SK-N-SH (cell line): Measurements from ENCODE around the gene GOLGA8S. TPM values are rescaled to one million over a fixed set of nuclear protein-coding genes. Genes with fewer than 3 reads are reported as not detected.
"Not testable (repeated sequence)": the region's sequence is repeated elsewhere in the genome, so short reads cannot be mapped to it uniquely, and the experiment has no call there.

ENCODE experiments used
- CTCF ChIA-PET: fragments of 300-600, 350-600 bp; formaldehyde crosslinking; extraction: SDS; loops from one replicate; lab custom pipeline; 2021; lab: Yijun Ruan, JAX
- POLR2A ChIA-PET: fragments of 350-600 bp; sonication (Branson Sonifier 250); formaldehyde crosslinking; extraction: SDS; loops from one replicate; lab custom pipeline; 2020; ENCODE audit warnings: antibody characterized with exemption, inconsistent platforms; lab: Yijun Ruan, JAX
- DNase-seq: peaks from one replicate; pipeline ENCODE4 v3.0.0; 2012
- H2AFZ ChIP-seq: fragments of 200-600 bp; sonication (generic); 2 replicates; pipeline ENCODE4 v1.8.1; 2016; ENCODE audit warnings: antibody characterized with exemption, mild to moderate bottlenecking, low read depth
- H3F3A ChIP-seq: fragments of 200-600 bp; sonication (generic); replicated peaks from 2 replicates; pipeline ENCODE3; 2016; ENCODE audit warnings: antibody characterized with exemption, mild to moderate bottlenecking; ENCODE audit not compliant: insufficient read depth
- H3K27ac ChIP-seq, 2 experiments: fragments of 200-500 bp in 1 of 2; fragments of 200-600 bp in 1 of 2; sonication (Bioruptor generic) in 1 of 2; sonication (generic), shearing (Covaris generic) in 1 of 2; 2 replicates each; pipeline versions ENCODE4 v1.5.1 to v1.6.1; 2014 to 2016; ENCODE audit warnings: low read depth in 2 of 2, inconsistent platforms in 1 of 2, low read length in 1 of 2, mild to moderate bottlenecking in 1 of 2, mixed read lengths in 1 of 2
- H3K27me3 ChIP-seq: fragments of 200-600 bp; sonication (generic), shearing (Covaris generic); 2 replicates; pipeline ENCODE4 v1.6.1; 2016; ENCODE audit warnings: mixed run types; ENCODE audit not compliant: insufficient read depth
- H3K36me3 ChIP-seq, 2 experiments: fragments of 200-500 bp in 1 of 2; fragments of 200-600 bp in 1 of 2; sonication (Bioruptor generic) in 1 of 2; sonication (generic) in 1 of 2; replicated peaks in 1 of 2; 2 replicates each; pipeline versions ENCODE3 to v1.5.1; 2014 to 2016; ENCODE audit warnings: low read length in 1 of 2, mild to moderate bottlenecking in 1 of 2; ENCODE audit not compliant: insufficient read depth in 2 of 2, control insufficient read depth in 1 of 2
- H3K4me1 ChIP-seq, 2 experiments: fragments of 200-500 bp in 1 of 2; fragments of 200-600 bp in 1 of 2; sonication (Bioruptor generic) in 1 of 2; sonication (generic), shearing (Covaris generic) in 1 of 2; 2 replicates each; pipeline versions ENCODE4 v1.5.1 to v1.6.1; 2014 to 2016; ENCODE audit warnings: low read depth in 1 of 2, low read length in 1 of 2, mixed run types in 1 of 2; ENCODE audit not compliant: insufficient read depth in 2 of 2, control insufficient read depth in 1 of 2
- H3K4me2 ChIP-seq: fragments of 200-600 bp; sonication (generic), shearing (Covaris generic); 2 replicates; pipeline ENCODE4 v1.6.1; 2017; ENCODE audit warnings: mixed run types
- H3K4me3 ChIP-seq, 2 experiments: fragments of 200-500 bp in 1 of 2; fragments of 200-600 bp in 1 of 2; sonication (Bioruptor generic) in 1 of 2; sonication (generic), shearing (Covaris generic) in 1 of 2; 2 replicates each; pipeline versions ENCODE4 v1.5.1 to v1.8.1; 2014 to 2016; ENCODE audit warnings: low read depth in 2 of 2, inconsistent platforms in 1 of 2, low read length in 1 of 2, mild to moderate bottlenecking in 1 of 2, mixed read lengths in 1 of 2, moderate library complexity in 1 of 2
- H3K79me2 ChIP-seq: fragments of 200-600 bp; sonication (generic); 2 replicates; pipeline ENCODE4 v1.8.1; 2017; ENCODE audit warnings: mild to moderate bottlenecking; ENCODE audit not compliant: insufficient read depth
- H3K9ac ChIP-seq: fragments of 200-600 bp; sonication (generic); 2 replicates; pipeline ENCODE4 v1.6.1; 2017; ENCODE audit warnings: mixed run types
- H3K9me2 ChIP-seq: fragments of 200-600 bp; sonication (generic); 2 replicates; pipeline ENCODE4 v1.6.1; 2017; ENCODE audit warnings: mixed run types
- H3K9me3 ChIP-seq: fragments of 200-600 bp; sonication (generic); 2 replicates; pipeline ENCODE4 v1.6.1; 2017; ENCODE audit warnings: mixed run types, mild to moderate bottlenecking, moderate library complexity
- H4K20me1 ChIP-seq: fragments of 200-600 bp; sonication (generic); 2 replicates; pipeline ENCODE4 v1.6.1; 2017; ENCODE audit warnings: mild to moderate bottlenecking, mixed run types; ENCODE audit not compliant: insufficient read depth
- FOSL2 ChIP-seq: IDR thresholded peaks from 2 replicates; pipeline ENCODE4 v1.4.0; 2012; ENCODE audit warnings: low read depth, mild to moderate bottlenecking, moderate library complexity, borderline replicate concordance
- IRF3 ChIP-seq: fragments of 150-350 bp; IDR thresholded peaks from 2 replicates; pipeline ENCODE4 v1.6.1; 2016; ENCODE audit warnings: mild to moderate bottlenecking, low read depth, low read length
- WGBS: methylation state at CpG from one replicate; pipeline ENCODE4 v1.1.6; 2017; ENCODE audit warnings: low lambda C conversion rate; 5-methylcytosine and 5-hydroxymethylcytosine counted together
- polyA plus RNA-seq, 3 experiments: library from polyadenylated mRNA; depleted of rRNA; stranded (reverse); fragments of >200 nt; gene quantifications; 2 replicates each; pipeline ENCODE4 v1.2.3, GENCODE V29; 2012

GOLGA8S gene
- polyA plus RNA-seq, 1 of the 3 experiments (the other 2 are of a cell fraction): 0.02 TPM

- Histone ChIP-seq H3K9ac (no peak overlapping the region), H3K4me1 (no peaks in the 10 kb centered on the region), H3K9me3 (no peaks in the 10 kb centered on the region), H4K20me1 (no peaks in the 10 kb centered on the region), H3K27ac (no peak overlapping the region), H3K27me3 (peaks cover 5% of the 10 kb centered on the region; the same call in 1 of the 2 replicates), H3F3A (no peaks in the 10 kb centered on the region), H3K9me2 (no peaks in the 10 kb centered on the region), H3K4me2 (0 out of 2 replicates have a peak overlapping the region, but pooled peaks have one; percentile 41), H2AFZ (peak overlapping the region; percentile 46; the same call in 1 of the 2 replicates), H3K79me2 (no peaks in the 10 kb centered on the region), H3K4me3 (no peak overlapping the region), H3K36me3 (no peaks in the 10 kb centered on the region)
- WGBS: 20% methylated on average over 15 of the region's 15 CpGs
- CTCF ChIA-PET: no interaction called here
- DNase-seq: no peak
- 0 out of 2 replicates have a peak, but pooled peaks have one; percentile 5 for TF ChIP-seq FOSL2
- no peak for TF ChIP-seq IRF3
- POLR2A ChIA-PET: no interaction called here
These were observed 17.7 kb downstream of the GOLGA8S start for GRCh38 chr15:23372284-23372683.

GRCh38 chr15:23372891-23373600, 18.5 kb downstream of the GOLGA8S start:
- H3K9ac ChIP-seq, H3K9me3 ChIP-seq, POLR2A ChIA-PET, DNase-seq, H3K27ac ChIP-seq, H2AFZ ChIP-seq, CTCF ChIA-PET, H4K20me1 ChIP-seq, H3K79me2 ChIP-seq, H3K4me1 ChIP-seq, H3K9me2 ChIP-seq, H3K36me3 ChIP-seq, H3F3A ChIP-seq, H3K4me2 ChIP-seq, H3K4me3 ChIP-seq: not testable (repeated sequence)
- WGBS: 61% methylated on average over 40 of the region's 40 CpGs
- peaks cover 10% of the 10 kb centered on the region; the same call in 1 of the 2 replicates for H3K27me3 ChIP-seq

- H3K4me3 ChIP-seq, H3K36me3 ChIP-seq, H3K9me2 ChIP-seq, POLR2A ChIA-PET, H4K20me1 ChIP-seq, H3K27ac ChIP-seq, H2AFZ ChIP-seq, CTCF ChIA-PET, DNase-seq, H3K79me2 ChIP-seq, H3K9me3 ChIP-seq, H3F3A ChIP-seq, H3K9ac ChIP-seq, H3K4me1 ChIP-seq, H3K4me2 ChIP-seq: not testable (repeated sequence)
- peaks cover 11% of the 10 kb centered on the region; the same call in 1 of the 2 replicates for H3K27me3 ChIP-seq
- 58% methylated on average over 11 of the region's 11 CpGs for WGBS
These were observed 19.7 kb downstream of the GOLGA8S start for GRCh38 chr15:23374226-23374625.

GRCh38 chr15:23378946-23379345, 24.4 kb downstream of the GOLGA8S start:
- DNase-seq, POLR2A ChIA-PET, H4K20me1 ChIP-seq, H3K79me2 ChIP-seq, H3F3A ChIP-seq, H3K4me2 ChIP-seq, H3K4me1 ChIP-seq, H3K9me3 ChIP-seq, H3K9ac ChIP-seq, H3K27ac ChIP-seq, H2AFZ ChIP-seq, H3K36me3 ChIP-seq, H3K9me2 ChIP-seq, H3K4me3 ChIP-seq, CTCF ChIA-PET: not testable (repeated sequence)
- H3K27me3 ChIP-seq: peaks cover 48% of the 10 kb centered on the region
- WGBS: 53% methylated on average over 12 of the region's 13 CpGs

GRCh38 chr15:23380700-23381099, 26.2 kb downstream of the GOLGA8S start:
- 6% methylated on average over 4 of the region's 4 CpGs for WGBS
- CTCF ChIA-PET, DNase-seq, H3K9me2 ChIP-seq, H3K27ac ChIP-seq, H2AFZ ChIP-seq, H3K4me2 ChIP-seq, H4K20me1 ChIP-seq, H3K9ac ChIP-seq, H3K79me2 ChIP-seq, H3K4me3 ChIP-seq, H3K9me3 ChIP-seq, H3K36me3 ChIP-seq, H3F3A ChIP-seq, POLR2A ChIA-PET, H3K4me1 ChIP-seq: not testable (repeated sequence)
- peaks cover 59% of the 10 kb centered on the region for H3K27me3 ChIP-seq

- H3K4me3 ChIP-seq, H2AFZ ChIP-seq, H3K9ac ChIP-seq, H4K20me1 ChIP-seq, H3F3A ChIP-seq, H3K4me2 ChIP-seq, H3K27ac ChIP-seq, H3K36me3 ChIP-seq, H3K9me3 ChIP-seq, H3K9me2 ChIP-seq, H3K4me1 ChIP-seq, POLR2A ChIA-PET, H3K79me2 ChIP-seq, CTCF ChIA-PET, DNase-seq: not testable (repeated sequence)
- 0% methylated on average over 5 of the region's 7 CpGs for WGBS
- H3K27me3 ChIP-seq: peaks cover 60% of the 10 kb centered on the region
These were observed 26.6 kb downstream of the GOLGA8S start for GRCh38 chr15:23381192-23381591.
